ENCODE results near the gene MAMDC2.

MAMDC2 gene

DNA sequence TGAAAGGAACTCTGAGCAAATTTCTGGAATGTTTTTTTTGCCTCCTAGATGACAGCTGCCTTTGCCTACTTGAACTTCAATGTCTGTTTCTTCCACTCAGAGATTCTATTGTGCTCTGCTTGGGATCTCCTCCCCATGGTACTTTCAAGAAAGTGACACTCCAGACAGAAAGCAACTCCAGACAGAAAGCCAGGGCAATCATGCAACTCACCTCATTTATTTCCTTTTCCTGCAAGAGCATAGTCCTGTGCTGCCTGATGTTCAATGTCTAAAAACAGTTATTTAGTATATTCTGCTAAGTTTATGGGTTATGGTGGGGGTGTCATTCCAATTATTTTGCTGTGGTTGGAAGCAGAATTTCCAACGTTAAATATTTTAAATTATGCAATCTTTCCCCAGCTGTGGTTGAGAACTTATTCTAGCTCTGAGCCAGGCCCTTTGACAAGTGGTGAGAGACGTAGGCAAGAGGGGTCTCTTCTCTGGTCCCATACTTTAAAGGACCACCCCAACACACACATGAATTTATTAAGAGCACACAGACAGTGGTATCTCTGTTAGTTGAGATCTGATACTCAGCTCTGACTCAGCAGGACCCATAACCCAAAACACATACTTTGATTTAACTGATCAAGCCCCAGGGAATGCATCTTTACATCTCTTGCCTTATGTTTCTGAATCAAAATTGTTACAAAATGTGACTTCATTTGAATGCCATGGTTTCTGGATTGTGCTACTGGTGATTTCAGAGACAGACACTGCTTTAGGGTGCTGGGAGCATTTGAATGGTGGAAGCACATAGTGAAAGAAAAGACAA lies 39.5 kb upstream of the MAMDC2 start:
- TF ChIP-seq, protein P1, sequence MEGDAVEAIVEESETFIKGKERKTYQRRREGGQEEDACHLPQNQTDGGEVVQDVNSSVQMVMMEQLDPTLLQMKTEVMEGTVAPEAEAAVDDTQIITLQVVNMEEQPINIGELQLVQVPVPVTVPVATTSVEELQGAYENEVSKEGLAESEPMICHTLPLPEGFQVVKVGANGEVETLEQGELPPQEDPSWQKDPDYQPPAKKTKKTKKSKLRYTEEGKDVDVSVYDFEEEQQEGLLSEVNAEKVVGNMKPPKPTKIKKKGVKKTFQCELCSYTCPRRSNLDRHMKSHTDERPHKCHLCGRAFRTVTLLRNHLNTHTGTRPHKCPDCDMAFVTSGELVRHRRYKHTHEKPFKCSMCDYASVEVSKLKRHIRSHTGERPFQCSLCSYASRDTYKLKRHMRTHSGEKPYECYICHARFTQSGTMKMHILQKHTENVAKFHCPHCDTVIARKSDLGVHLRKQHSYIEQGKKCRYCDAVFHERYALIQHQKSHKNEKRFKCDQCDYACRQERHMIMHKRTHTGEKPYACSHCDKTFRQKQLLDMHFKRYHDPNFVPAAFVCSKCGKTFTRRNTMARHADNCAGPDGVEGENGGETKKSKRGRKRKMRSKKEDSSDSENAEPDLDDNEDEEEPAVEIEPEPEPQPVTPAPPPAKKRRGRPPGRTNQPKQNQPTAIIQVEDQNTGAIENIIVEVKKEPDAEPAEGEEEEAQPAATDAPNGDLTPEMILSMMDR (IDR thresholded peaks at IDR 0.05; ENCODE audit: borderline replicate concordance, control extremely low read depth, extremely low read depth, insufficient read depth, missing control alignments): no peak
- in situ Hi-C loops (cut with MboI; ENCODE audit: low sequenced_read_pairs, unreplicated experiment): no loop called here
- DNase-seq (ENCODE audit: low spot score): no peak

DNA sequence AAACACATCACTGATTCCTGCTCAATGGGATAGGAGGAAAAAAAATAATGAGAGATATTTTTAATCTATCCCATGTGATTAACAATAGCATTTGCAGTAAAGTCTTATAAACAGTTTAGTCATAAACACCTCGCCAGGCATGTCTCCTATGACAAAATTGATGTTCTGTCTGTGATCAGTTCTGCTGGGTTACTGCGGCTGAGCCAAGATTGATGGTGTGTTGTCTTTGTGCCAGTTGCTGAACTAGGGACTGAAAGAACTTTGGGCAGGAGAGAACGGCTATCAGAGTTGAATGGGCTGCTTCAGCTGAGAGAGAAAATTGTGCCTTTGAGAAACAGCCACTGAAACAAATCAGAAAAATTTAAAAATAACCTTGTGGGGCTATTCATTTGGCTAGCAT lies 37.3 kb upstream of the MAMDC2 start:
- TF ChIP-seq, protein P1 (IDR thresholded peaks at IDR 0.05; ENCODE audit: borderline replicate concordance, control extremely low read depth, extremely low read depth, insufficient read depth, missing control alignments): no peak
- in situ Hi-C loops (cut with MboI; ENCODE audit: low sequenced_read_pairs, unreplicated experiment): no loop called here
- DNase-seq (ENCODE audit: low spot score): no peak

- TF ChIP-seq, protein P1 (IDR thresholded peaks at IDR 0.05; ENCODE audit: borderline replicate concordance, control extremely low read depth, extremely low read depth, insufficient read depth, missing control alignments): no peak
- in situ Hi-C loops (cut with MboI; ENCODE audit: low sequenced_read_pairs, unreplicated experiment): no loop called here
- no peak for DNase-seq (ENCODE audit: low spot score)
These were observed 35.8 kb upstream of the MAMDC2 start for GRCh38 chr9:70007831-70008230.

GRCh38 chr9:70010015-70010414 lies 33.6 kb upstream of the MAMDC2 start:
- TF ChIP-seq, protein P1 (IDR thresholded peaks at IDR 0.05; ENCODE audit: borderline replicate concordance, control extremely low read depth, extremely low read depth, insufficient read depth, missing control alignments): no peak
- no peak for DNase-seq (ENCODE audit: low spot score)
- in situ Hi-C loops (cut with MboI; ENCODE audit: low sequenced_read_pairs, unreplicated experiment): no loop called here

DNA sequence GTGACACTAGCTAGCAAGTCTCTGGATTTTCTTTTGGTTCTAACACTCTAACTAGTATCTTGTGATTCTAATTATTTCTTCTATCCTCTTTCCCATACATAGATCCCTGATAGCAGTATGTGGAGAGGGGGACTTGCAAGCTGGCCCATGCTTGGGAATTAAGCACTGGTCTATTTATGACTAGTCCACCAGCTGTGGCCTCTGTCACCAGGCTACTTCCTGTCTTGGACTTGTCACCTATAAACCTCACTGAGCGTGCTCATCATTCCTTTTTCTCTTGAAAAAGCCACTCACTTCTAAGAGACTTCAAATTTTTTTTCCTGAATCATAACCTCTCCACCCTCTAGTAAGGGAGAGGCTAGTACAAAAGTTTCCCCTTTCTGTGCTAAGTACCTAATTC lies 32.3 kb upstream of the MAMDC2 start:
- in situ Hi-C loops (cut with MboI; ENCODE audit: low sequenced_read_pairs, unreplicated experiment): no loop called here
- TF ChIP-seq, protein P1 (IDR thresholded peaks at IDR 0.05; ENCODE audit: borderline replicate concordance, control extremely low read depth, extremely low read depth, insufficient read depth, missing control alignments): no peak
- DNase-seq (ENCODE audit: low spot score): no peak

- in situ Hi-C loops (cut with MboI; ENCODE audit: low sequenced_read_pairs, unreplicated experiment): no loop called here
- TF ChIP-seq, protein P1 (IDR thresholded peaks at IDR 0.05; ENCODE audit: borderline replicate concordance, control extremely low read depth, extremely low read depth, insufficient read depth, missing control alignments): no peak
- DNase-seq (ENCODE audit: low spot score): no peak
These were observed 31.1 kb upstream of the MAMDC2 start for GRCh38 chr9:70012569-70012968.
